ENCODE measurements around the gene PLPP3.

PLPP3 gene

GRCh38 chr1:56522680-56523079 lies 56.7 kb downstream of the PLPP3 start:
- H3K4me3 ChIP-seq (ENCODE audit: low read length): no peak overlapping the region
- no peak for DNase-seq (ENCODE audit: low read depth)
- TF ChIP-seq CTCF (conservative IDR thresholded peaks at IDR 0.05; ENCODE audit: low read depth, low read length): no peak

DNA sequence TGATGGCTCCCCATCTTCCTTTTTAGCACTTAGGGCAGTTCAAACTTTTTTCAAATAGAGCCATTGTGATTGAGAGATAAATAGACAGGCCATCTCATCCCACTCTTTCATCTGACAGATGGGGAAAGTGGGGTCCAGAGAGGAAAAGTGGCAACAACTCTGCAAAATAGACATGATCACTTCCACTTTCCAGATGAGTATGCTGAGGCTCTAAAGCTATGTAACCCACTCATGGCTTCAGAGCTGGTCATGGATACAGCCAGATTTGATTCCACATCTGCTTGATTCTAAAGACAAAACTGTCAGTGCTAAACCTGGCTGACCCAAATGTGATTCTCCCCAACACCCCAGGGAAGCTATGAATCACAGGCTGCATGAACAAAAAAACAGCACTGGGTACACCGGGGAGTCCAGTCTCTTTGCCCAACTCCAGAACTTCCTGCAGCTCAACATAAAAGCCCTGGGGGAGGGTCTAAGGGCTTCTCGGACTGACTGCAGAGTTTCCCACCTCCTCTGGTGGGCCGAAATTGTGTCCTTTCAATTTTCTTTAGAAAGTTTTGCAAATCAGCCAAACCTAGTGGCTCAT lies 59.3 kb downstream of the PLPP3 start:
- no peak overlapping the region for H3K4me3 ChIP-seq (ENCODE audit: low read length)
- no peak for DNase-seq (ENCODE audit: low read depth)
- no peak for TF ChIP-seq CTCF (conservative IDR thresholded peaks at IDR 0.05; ENCODE audit: low read depth, low read length)

- no peak overlapping the region for H3K4me3 ChIP-seq (ENCODE audit: low read length)
- DNase-seq (ENCODE audit: low read depth): no peak
Observed at GRCh38 chr1:56517404-56518130, 61.8 kb downstream of the PLPP3 start.

GRCh38 chr1:56516539-56517252 lies 62.7 kb downstream of the PLPP3 start:
- no peak for TF ChIP-seq CTCF (conservative IDR thresholded peaks at IDR 0.05; ENCODE audit: low read depth, low read length)
- H3K4me3 ChIP-seq (ENCODE audit: low read length): no peak overlapping the region
- DNase-seq (ENCODE audit: low read depth): no peak

More at GRCh38 chr1:56517404-56518130, 61.8 kb downstream of the PLPP3 start:
- no peak for TF ChIP-seq CTCF (conservative IDR thresholded peaks at IDR 0.05; ENCODE audit: low read depth, low read length)

GRCh38 chr1:56515898-56516538 lies 63.3 kb downstream of the PLPP3 start:
- no peak overlapping the region for H3K4me3 ChIP-seq (ENCODE audit: low read length)
- DNase-seq (ENCODE audit: low read depth): no peak

More at GRCh38 chr1:56515898-56516538, 63.3 kb downstream of the PLPP3 start:
- TF ChIP-seq CTCF (conservative IDR thresholded peaks at IDR 0.05; ENCODE audit: low read depth, low read length): no peak
